Amygdala (tissue), 56 donors: ENCODE results near the gene RC3H1.
A peak's percentile ranks its signal among the peaks of the same experiment; 100 is the strongest.
"Not testable (repeated sequence)": the region's sequence is repeated elsewhere in the genome, so short reads cannot be mapped to it uniquely, and the experiment has no call there.

Source experiments
- DNase-seq, 56 donors: peaks; one replicate each; lab custom pipeline; 2025; lab: John Stamatoyannopoulos, UW

Gene RC3H1, protein sequence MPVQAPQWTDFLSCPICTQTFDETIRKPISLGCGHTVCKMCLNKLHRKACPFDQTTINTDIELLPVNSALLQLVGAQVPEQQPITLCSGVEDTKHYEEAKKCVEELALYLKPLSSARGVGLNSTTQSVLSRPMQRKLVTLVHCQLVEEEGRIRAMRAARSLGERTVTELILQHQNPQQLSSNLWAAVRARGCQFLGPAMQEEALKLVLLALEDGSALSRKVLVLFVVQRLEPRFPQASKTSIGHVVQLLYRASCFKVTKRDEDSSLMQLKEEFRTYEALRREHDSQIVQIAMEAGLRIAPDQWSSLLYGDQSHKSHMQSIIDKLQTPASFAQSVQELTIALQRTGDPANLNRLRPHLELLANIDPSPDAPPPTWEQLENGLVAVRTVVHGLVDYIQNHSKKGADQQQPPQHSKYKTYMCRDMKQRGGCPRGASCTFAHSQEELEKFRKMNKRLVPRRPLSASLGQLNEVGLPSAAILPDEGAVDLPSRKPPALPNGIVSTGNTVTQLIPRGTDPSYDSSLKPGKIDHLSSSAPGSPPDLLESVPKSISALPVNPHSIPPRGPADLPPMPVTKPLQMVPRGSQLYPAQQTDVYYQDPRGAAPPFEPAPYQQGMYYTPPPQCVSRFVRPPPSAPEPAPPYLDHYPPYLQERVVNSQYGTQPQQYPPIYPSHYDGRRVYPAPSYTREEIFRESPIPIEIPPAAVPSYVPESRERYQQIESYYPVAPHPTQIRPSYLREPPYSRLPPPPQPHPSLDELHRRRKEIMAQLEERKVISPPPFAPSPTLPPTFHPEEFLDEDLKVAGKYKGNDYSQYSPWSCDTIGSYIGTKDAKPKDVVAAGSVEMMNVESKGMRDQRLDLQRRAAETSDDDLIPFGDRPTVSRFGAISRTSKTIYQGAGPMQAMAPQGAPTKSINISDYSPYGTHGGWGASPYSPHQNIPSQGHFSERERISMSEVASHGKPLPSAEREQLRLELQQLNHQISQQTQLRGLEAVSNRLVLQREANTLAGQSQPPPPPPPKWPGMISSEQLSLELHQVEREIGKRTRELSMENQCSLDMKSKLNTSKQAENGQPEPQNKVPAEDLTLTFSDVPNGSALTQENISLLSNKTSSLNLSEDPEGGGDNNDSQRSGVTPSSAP

DNA sequence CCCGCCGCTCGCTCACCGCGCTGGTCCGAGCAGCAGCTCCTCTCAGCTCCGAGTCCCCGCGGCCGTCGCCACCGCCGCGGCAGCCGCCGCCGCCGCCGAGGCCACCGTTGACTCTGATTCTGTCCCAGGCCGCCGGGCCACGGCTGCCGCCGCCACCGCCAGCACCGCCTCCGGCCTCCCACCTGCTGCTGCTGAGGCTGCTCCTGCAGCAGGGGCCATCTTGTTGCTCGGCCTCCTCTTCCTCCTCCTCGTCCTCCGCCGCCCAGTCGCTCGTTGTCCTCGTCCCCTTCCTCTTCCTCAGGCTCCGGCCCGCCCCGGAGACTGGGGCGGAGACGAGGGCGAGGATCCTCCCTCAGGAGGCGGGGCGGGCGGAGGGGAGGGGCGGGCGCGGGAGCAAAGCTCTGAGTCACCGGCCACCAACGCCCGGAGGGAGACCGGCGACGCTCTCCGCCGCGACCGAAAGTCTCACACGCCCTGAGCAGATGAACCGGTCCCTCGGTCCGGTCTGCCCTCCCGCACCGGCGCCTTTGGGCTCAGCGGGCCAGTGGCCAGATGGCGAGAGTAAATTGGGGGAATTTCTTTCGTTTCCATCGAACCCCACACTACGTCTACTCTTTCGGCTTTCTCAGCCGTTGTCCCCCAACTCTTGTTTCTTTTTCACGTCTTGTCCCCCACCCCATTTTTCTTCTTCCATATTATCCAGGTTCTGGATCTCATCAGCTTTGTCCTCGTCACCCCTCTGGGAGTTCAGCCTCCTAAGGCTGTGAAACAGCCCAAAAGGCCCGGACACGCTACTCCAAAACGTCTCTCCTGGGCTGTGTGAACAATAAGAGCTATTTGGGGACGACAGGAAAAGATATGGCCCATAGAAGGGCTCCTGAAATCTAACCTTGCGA, at the start of gene RC3H1:
Gene RC3H1, minus strand, starts transcription at position 278 of the 896 bp plus-strand sequence. CDS start 29,372 bp downstream, outside the sequence.
- DNase-seq = peak in 55 of 56 donors; percentile 50 to 95 (median 87)

DNA sequence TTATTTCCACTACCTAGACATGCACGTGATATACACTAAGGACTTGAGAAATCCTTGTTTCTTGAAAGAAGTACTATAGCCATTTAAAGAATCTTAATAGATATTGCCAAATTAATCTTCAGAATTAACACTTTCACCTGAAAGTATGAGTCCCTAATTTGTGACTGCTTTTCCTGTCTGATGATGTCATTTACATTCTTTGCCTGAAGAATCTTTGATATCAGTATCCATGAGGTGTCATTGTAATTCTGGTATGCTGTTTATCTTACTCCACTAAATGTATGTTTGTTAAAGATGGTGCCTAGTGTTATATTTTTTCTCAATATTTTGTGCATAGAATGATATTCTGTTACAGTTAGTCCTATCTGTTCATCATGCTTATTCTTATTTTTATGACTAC, 48.5 kb upstream of the RC3H1 start:
- DNase-seq = no peak

DNA sequence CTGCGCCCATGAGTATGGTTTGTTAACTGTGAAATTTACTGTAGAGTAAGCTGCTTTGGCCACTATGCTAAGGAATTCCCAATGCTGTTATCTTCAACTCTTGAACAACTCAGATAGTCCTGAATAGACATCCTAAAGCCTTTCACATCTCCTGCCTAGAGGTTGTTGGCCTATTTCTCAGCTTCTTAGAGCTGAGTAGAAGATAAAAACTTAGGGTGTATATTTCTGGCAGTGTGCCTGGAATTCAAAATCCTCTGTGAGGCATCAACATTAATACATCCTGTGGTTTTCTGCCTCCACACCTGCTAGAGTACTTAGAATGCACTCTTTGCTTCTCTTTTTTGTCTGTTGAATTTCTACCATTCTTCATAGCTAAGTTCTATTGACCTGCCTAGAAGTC, 45.8 kb upstream of the RC3H1 start:
- no peak for DNase-seq

DNA sequence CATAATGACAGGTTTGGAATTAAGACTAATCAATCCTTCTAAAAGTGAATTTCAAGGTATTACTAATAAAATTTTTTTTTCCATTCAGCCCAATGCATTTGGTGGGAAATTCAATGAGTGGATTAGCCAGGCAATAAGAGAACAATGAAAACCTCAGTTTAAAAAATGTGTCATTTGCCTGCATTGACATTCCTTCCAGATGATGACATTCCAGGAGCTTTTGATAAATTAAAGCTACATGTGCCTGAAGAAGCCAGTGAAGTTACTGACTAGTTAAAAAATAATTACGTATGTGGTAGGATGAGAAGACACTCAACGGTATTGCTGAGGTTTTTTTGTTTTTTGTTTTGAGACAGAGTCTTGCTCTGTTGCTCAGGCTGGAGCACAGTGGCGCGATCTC, 37.9 kb upstream of the RC3H1 start:
- no peak for DNase-seq

DNA sequence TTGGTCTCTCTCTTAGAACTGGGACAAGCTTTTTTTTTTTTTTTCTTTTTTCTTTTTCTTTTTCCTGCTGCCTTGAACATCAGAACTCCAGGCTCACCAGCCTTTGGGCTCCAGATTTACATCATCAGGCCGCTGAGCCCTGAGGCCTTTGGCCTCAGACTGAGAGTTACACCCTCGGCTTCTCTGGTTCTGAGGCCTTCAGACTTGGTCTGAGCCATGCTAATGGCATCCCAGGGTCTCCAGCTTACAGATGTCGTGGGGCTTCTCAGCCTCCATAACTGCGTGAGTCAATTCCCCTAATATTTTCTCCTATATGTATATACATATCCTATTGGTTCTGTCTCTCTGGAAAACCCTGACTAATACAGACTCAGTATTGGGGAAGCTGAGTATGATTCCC, 36.5 kb upstream of the RC3H1 start:
- no peak for DNase-seq

DNA sequence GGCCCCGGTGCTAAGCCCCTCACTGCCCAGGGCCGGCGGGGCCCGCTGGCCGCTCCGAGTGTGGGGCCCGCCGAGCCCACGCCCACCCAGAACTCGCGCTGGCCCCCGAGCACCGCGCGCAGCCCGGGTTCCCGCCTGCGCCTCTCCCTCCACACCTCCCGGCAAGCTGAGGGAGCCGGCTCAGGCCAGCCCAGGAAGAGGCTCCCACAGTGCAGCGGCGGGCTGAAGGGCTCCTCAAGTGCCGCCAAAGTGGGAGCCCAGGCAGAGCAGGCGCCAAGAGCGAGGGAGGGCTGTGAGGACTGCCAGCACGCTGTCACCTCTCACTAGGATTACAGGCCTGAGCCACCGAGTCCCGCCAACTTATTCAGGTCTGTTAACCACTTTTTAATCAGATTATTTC, 34.5 kb upstream of the RC3H1 start:
- not testable (repeated sequence) for DNase-seq

DNA sequence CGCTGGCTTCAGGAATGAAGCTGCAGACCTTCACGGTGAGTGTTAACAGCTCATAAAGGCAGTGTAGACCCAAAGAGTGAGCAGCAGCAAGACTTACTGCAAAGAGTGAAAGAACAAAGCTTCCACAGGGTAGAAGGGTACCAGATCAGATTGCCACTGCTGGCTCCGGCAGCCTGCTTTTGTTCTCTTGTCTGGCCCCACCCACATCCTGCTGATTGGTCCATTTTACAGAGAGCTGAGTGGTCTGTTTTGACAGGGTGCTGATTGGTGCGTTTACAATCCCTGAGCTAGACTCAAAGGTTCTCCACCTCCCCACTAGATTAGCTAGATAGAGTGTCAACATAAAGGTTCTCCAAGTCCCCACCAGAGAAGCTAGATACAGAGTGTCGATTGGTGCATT, 33.6 kb upstream of the RC3H1 start:
- DNase-seq = not testable (repeated sequence)

DNA sequence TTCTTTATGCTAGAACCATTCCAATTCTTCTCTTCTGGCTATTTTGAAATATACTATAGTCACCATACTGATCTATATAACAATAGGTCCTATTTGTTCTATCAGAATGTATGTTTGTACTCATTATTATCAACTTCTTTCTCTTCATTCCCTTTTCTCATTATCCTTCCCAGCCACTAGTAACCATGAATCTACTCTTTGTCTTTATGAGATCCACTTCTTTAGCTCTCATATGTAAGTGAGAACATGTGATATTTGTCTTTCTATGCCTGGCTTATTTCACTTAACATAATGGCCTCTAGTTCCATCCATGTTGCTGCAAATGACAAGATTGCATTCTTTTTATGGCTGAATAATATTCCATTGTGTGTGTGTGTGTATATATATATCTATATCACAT, 31.7 kb upstream of the RC3H1 start:
- no peak for DNase-seq

DNA sequence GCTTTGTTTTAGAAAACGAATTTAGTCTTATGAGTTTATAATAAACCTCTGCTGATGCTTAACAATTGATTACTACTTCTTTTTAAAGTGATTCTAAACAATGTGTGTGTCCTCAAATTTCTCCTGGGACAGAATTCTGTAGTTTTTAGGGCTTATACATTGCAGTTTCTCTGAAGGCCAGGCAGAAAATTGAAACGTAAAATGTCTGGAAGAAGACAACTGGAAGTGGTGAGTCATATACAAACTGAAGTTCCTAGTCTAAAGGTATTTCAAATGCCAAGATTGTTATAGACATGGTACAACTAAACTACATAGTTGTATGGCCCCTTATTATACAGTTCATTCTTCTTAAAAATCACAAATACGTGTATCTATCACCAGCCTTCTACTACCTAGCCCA, 30.5 kb upstream of the RC3H1 start:
- DNase-seq = no peak

DNA sequence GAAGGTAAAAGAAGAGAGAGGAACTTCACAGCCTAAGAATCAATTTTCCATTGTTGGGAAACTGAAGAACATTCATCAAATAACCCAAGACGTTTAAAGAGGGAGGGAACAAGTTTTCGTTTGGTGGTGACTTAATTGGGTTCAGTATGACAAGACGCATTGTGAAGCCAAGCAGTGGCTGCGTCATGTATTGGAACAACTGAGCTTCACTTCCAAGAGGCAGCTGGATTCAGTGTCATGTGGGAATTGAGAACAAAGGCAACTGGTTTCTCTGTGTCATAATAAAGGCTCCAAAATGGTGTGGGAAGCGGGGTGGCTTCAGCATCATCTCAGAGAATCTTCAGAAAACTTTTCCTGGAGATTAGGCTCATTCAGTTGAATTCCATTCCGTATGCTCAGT, 29.8 kb upstream of the RC3H1 start:
- peak in 49 of 56 donors; percentile 1 to 96 (median 47) for DNase-seq

DNA sequence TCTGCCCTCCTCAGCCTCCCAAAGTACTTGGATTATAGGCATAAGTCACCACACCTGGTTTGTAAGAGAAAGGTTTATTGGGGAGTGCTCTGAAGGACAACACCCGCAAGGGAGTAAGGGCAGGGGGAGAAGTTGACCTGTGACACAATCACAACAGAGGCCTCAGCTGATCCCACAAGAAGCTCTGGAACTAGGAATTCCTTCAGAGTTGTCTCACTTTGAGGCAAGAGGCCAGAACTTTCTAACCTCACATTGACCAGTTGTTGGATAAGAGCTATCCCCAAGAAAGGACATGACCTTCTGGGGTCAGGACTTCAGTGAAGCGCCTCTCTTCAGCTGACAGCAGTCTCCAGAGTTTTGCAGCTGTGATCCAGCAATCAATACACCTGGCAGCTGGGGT, 27.4 kb upstream of the RC3H1 start:
- no peak for DNase-seq

DNA sequence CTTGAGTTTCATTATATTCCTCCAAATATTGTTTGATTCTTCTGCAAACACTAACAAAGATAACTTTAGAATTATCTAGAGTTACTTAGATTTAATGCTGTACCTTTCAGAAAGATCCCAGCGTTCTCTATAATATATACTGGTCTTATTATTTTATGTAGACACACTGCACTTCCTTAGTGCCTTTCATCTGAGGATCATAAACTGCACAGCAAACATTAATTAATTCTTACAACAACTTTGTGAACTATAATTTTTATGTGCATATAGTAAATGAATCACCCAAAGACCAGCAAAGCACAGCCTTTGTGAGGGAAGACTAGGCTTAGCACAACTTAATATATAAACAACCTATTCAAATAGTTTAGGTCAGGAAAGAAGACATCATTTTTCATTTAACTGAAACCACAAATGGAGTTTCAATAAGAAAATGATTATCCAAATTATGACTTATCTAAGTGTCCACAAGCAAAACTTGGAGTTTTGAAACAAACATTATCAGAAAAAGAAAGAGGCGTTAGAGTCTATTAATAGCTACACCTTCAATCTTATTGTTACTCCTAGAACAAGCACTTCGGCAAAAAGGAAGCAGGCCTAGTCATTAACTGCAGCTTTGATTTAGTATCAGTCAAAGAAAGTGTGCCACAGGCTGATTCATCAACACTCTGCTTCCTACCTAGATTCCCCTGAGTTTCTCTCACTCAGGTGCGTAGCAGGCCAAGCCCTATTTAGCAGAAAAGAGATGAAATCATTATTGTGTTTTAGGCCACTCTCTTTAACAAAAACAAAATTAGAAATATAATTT, 22.5 kb upstream of the RC3H1 start:
- DNase-seq = no peak

DNA sequence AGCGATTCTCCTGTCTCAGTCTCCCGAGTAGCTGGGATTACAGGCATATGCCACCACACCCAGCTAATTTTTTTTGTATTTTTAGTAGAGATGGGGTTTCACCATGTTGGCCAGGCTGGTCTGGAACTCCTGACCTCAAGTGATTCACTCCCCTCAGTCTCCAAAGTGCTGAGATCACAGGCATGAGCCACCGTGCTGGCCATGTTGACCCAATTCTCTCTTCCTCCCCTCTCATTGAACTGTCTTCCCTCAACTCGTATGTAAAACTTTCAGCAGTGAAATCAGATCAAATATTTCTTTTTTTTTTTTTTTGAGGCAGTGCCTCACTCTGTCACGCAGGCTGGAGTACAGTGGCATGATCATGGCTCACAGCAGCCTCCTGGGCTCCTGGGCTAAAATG, 20.4 kb upstream of the RC3H1 start:
- not testable (repeated sequence) for DNase-seq

DNA sequence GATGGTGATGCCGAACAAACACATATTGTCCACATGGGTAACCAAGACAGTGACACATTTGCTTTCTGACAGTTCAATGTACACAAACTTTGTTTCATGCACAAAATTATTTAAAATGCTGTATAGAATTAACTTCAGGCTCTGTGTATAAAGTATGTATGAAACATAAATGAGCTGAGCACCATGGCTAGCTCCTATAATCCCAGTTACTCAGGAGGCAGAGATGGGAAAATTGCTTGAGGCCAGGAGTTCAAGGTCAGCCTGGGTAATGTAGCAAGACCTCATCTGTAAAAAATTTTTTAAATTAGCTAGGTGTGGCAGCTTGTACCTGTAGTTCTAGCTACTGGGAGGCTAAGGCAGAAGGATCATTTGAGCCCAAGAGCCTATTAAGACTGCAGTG, 19.2 kb upstream of the RC3H1 start:
- DNase-seq = no peak

DNA sequence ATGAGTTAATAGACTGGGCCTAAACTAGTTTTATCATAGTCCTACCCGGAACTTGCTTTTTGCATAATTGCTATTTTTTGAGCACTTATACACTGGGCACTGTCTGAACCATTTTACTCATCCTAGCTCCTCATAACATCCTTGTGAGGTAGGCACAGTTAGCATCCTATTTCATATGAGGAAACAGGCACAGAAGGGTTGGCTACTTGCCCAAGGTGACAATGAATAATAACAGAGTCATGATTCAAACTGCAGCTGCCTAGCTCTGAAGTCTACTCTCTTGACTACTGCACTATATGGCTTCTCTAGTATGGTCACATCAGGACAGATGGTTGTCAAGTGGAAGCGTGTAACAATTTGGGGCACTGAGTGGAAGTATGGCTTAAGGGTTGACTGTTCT, 18.2 kb upstream of the RC3H1 start:
- peak in 1 of 56 donors; percentile 39 for DNase-seq

DNA sequence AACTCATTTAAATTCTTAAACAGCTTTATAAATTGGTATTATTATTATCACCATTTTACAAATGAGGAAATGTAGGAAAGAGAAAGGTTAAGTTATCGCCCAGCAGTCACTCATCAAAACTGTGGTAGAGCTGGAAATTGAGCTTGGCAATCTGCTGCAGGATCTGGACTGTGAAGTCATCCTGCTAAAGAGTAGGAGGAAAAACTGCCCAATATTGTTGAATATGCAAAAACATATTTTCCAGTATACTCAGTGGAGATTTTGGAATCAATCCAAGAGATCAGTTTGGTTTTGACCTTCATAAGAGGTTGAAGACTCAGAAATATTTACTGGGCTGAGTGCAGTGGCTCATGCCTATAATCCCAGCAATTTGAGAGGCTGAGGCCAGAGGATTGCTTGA, 16.9 kb upstream of the RC3H1 start:
- no peak for DNase-seq

DNA sequence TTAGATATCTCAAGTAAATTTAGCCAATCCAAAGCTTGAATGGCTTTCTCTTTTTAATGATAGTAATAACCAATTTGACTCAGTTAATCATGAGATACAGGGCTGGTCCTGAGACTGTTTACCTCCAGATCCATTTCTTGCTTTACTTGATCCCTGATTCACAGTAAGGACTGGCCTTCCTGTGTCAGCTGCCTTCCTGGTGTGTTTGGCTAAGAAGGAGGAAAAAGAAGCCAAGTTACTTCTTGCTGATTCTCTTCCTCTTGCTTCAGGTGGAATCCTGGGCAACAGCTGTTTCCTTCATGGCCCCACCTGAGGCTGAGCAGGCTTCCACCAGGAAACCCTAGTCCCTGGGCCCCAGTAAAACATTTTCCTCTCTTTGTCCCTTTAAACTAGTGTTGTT, 14.6 kb upstream of the RC3H1 start:
- DNase-seq = no peak

DNA sequence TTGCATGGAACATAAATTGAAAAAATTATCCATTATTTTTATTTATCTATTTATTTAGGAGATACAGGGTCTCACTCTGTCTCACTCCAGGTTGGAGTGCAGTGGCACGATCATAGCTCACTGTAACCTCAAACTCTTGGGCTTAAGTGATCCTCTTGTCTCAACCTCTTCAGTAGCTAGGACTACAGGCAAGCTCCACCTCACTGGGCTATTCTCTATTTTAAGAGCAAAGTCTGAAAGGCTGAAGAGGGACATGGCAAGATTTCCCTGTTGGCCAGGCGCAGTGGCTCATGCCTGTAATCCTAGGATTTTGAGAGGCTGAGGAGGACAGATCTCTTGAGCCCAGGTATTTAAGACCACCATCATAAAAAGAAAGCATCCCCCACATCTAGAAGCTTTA, 14.0 kb upstream of the RC3H1 start:
- DNase-seq = no peak

DNA sequence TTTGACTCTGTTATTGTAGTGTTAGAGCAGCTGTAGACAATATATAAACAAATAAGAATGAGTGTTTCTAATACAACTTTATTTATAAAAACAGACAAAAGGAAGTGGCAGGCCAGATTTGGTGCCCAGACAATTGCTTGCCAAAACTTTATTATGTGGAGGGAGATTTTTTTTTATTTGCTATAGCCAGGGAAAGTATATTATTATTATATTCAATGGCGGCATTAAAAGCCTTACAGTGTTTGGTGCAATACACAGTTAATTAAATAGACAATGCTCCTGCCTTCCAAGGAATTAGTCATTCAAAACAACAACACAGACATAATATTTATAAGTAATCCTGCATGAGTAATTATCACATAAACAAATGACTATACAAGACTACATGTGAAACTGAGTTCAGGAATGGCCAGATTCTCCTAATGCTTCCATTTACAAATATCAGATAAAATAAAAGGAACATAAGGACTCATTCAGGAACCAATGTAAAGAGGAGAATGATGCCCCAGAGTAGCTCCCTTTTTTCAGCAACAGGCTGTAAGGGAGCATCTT, 10.6 kb upstream of the RC3H1 start:
- DNase-seq = no peak
